GM23338 (cell line): ENCODE measurements around the gene TRDN. TPM values are rescaled to one million over a fixed set of nuclear protein-coding genes. Genes with fewer than 3 reads are reported as not detected.

ENCODE experiments used
- ATAC-seq: fragments of 200-7000 bp; cut with Tn5 transposase; 3 replicates; pipeline ENCODE4 v1.9.1; 2020
- DNase-seq: peaks from one replicate; pipeline ENCODE4 v3.0.0-alpha.2; 2015; ENCODE audit warnings: low spot score
- H2AFZ ChIP-seq: fragments of 200-600 bp; sonication (generic); 2 replicates; pipeline ENCODE4 v1.8.0; 2016; ENCODE audit warnings: antibody characterized with exemption, mild to moderate bottlenecking, moderate library complexity
- H3F3A ChIP-seq: fragments of 200-600 bp; sonication (generic); replicated peaks from 2 replicates; pipeline ENCODE4 v1.8.0; 2017; ENCODE audit warnings: antibody characterized with exemption, mixed run types, low read depth
- H3K27ac ChIP-seq: fragments of 200-600 bp; sonication (generic); 2 replicates; pipeline ENCODE4 v1.6.1; 2016; ENCODE audit warnings: low read depth
- H3K27me3 ChIP-seq: fragments of 200-600 bp; sonication (generic); 2 replicates; pipeline ENCODE4 v1.8.0; 2016; ENCODE audit warnings: mild to moderate bottlenecking, mixed run types, moderate library complexity; ENCODE audit not compliant: insufficient read depth
- H3K36me3 ChIP-seq: fragments of 200-600 bp; sonication (generic); 2 replicates; pipeline ENCODE4 v1.8.0; 2016; ENCODE audit warnings: mild to moderate bottlenecking; ENCODE audit not compliant: insufficient read depth
- H3K4me1 ChIP-seq: fragments of 200-600 bp; sonication (generic); 2 replicates; pipeline ENCODE4 v1.8.0; 2016; ENCODE audit warnings: mild to moderate bottlenecking, moderate library complexity; ENCODE audit not compliant: insufficient read depth
- H3K4me2 ChIP-seq: fragments of 200-600 bp; sonication (generic); 2 replicates; pipeline ENCODE4 v1.7.1; 2017; ENCODE audit warnings: mixed run types
- H3K4me3 ChIP-seq: fragments of 200-600 bp; sonication (generic); 2 replicates; pipeline ENCODE4 v1.6.1; 2016; ENCODE audit warnings: mixed run types
- H3K79me2 ChIP-seq: fragments of 200-600 bp; sonication (generic); replicated peaks from 2 replicates; pipeline ENCODE4 v1.8.0; 2017; ENCODE audit warnings: mild to moderate bottlenecking; ENCODE audit not compliant: insufficient read depth
- H3K9me2 ChIP-seq: fragments of 200-600 bp; sonication (generic); 2 replicates; pipeline ENCODE4 v1.8.0; 2017; ENCODE audit not compliant: insufficient read depth
- H4K20me1 ChIP-seq: fragments of 200-600 bp; sonication (generic); replicated peaks from 2 replicates; pipeline ENCODE4 v1.8.0; 2017; ENCODE audit warnings: mild to moderate bottlenecking; ENCODE audit not compliant: insufficient read depth
- H3K27ac Mint-ChIP-seq: 2 replicates; pipeline ENCODE4 v1.8.0; 2020; ENCODE audit warnings: inconsistent platforms, mild to moderate bottlenecking, moderate library complexity, mixed read lengths
- H3K27me3 Mint-ChIP-seq: 3 replicates; pipeline ENCODE4 v1.8.0; 2022; ENCODE audit warnings: low read depth, mild to moderate bottlenecking, moderate library complexity, mixed read lengths, inconsistent platforms; ENCODE audit not compliant: insufficient read depth, poor library complexity
- H3K36me3 Mint-ChIP-seq: 3 replicates; pipeline ENCODE4 v1.8.0; 2021; ENCODE audit warnings: low read depth, mild to moderate bottlenecking, inconsistent platforms, moderate library complexity, mixed read lengths
- H3K4me1 Mint-ChIP-seq: 3 replicates; pipeline ENCODE4 v1.8.0; 2020; ENCODE audit warnings: mild to moderate bottlenecking, inconsistent platforms, mixed read lengths
- H3K4me3 Mint-ChIP-seq: 3 replicates; pipeline ENCODE4 v1.8.0; 2021; ENCODE audit warnings: moderate library complexity, mild to moderate bottlenecking, inconsistent platforms, mixed read lengths
- H3K9me3 Mint-ChIP-seq: 3 replicates; pipeline ENCODE4 v1.8.0; 2020; ENCODE audit warnings: moderate library complexity, mild to moderate bottlenecking, inconsistent platforms, mixed read lengths
- CREB1 ChIP-seq: fragments of 250-450 bp; sonication (Bioruptor Pico); IDR thresholded peaks from 2 replicates; pipeline ENCODE4 v1.5.0; 2020; ENCODE audit warnings: low read depth, mild to moderate bottlenecking, moderate library complexity
- EZH2 ChIP-seq: fragments of 200-600 bp; sonication (generic); IDR thresholded peaks from one replicate; pipeline ENCODE4 v1.8.0; 2017; ENCODE audit warnings: antibody characterized with exemption, mild to moderate bottlenecking, low read depth; ENCODE audit not compliant: unreplicated experiment
- EZH2phosphoT487 ChIP-seq: fragments of 200-600 bp; sonication (generic); IDR thresholded peaks from one replicate; pipeline ENCODE4 v1.8.1; 2018; ENCODE audit warnings: antibody characterized with exemption; ENCODE audit not compliant: unreplicated experiment
- JUNB ChIP-seq: IDR thresholded peaks from one replicate; pipeline ENCODE4 v1.6.1; 2016; ENCODE audit warnings: antibody characterized with exemption; ENCODE audit not compliant: unreplicated experiment
- POLR2AphosphoS5 ChIP-seq: IDR thresholded peaks from 2 replicates; pipeline ENCODE4 v1.6.1; 2016; ENCODE audit warnings: antibody characterized with exemption, low read depth
- STAT1 ChIP-seq: IDR thresholded peaks from one replicate; pipeline ENCODE4 v1.6.1; 2016; ENCODE audit warnings: antibody characterized with exemption; ENCODE audit not compliant: unreplicated experiment
- ZNF114 ChIP-seq: fragments of 250-450 bp; sonication (Bioruptor Pico); IDR thresholded peaks from 2 replicates; pipeline ENCODE4 v1.5.0; 2020; ENCODE audit warnings: mild to moderate bottlenecking, moderate library complexity
- ZNF462 ChIP-seq: fragments of 250-450 bp; sonication (Bioruptor Pico); IDR thresholded peaks from 2 replicates; pipeline ENCODE4 v1.5.0; 2020; ENCODE audit warnings: mild to moderate bottlenecking, moderate library complexity
- polyA plus RNA-seq: library from polyadenylated mRNA; unstranded; fragments of >200 nt; fragmentation: Nextera tagmentation; extraction: Ambion mirVana; gene quantifications from 2 replicates; pipeline ENCODE4 v1.2.1, GENCODE V29; 2016
- total RNA-seq: library from RNA; depleted of rRNA; stranded (reverse); fragments of >200 nt; shearing (Covaris generic); gene quantifications from 2 replicates; pipeline ENCODE4 v1.2.3, GENCODE V29; 2014

Gene TRDN
- total and polyA plus RNA-seq, 2 experiments from 2014 or later: 35.5 to 137 TPM

GRCh38 chr6:123622780-123623179, 14.0 kb downstream of the TRDN start (continued):
- TF ChIP-seq ZNF462 (CRISPR knock-in tag) (no peak), JUNB (no peak)

GRCh38 chr6:123619156-123619555, 17.6 kb downstream of the TRDN start:
- no peak for DNase-seq
- H3F3A ChIP-seq: no peaks in the 10 kb centered on the region
- Mint-ChIP-seq H3K9me3 (no peaks in the 10 kb centered on the region; the same call in 2 of the 3 replicates), H3K36me3 (no peaks in the 10 kb centered on the region), H3K27ac (no peak overlapping the region), H3K27me3 (no peaks in the 10 kb centered on the region), H3K4me3 (no peak overlapping the region), H3K4me1 (no peaks in the 10 kb centered on the region; the same call in 2 of the 3 replicates)
- no peak for ATAC-seq
- H3K27ac ChIP-seq: no peak overlapping the region
- no peaks in the 10 kb centered on the region for H3K27me3 ChIP-seq
- H3K79me2 ChIP-seq: no peaks in the 10 kb centered on the region
- no peaks in the 10 kb centered on the region for H4K20me1 ChIP-seq
- H3K4me1 ChIP-seq: no peaks in the 10 kb centered on the region
- no peak overlapping the region for H2AFZ ChIP-seq
- no peak overlapping the region for H3K4me3 ChIP-seq
- H3K36me3 ChIP-seq: no peaks in the 10 kb centered on the region
- H3K9me2 ChIP-seq: no peaks in the 10 kb centered on the region
- no peak overlapping the region for H3K4me2 ChIP-seq
- TF ChIP-seq EZH2 (no peak), ZNF462 (CRISPR knock-in tag) (no peak), POLR2AphosphoS5 (no peak), EZH2phosphoT487 (no peak), CREB1 (no peak), JUNB (no peak), STAT1 (no peak), ZNF114 (CRISPR knock-in tag) (no peak)
